ENCODE measurements around the gene CAMK1D.
A peak's percentile ranks its signal among the peaks of the same experiment; 100 is the strongest.

The CAMK1D gene

GRCh38 chr10:12636571-12636970 lies 287.2 kb downstream of the CAMK1D start:
- TF ChIP-seq MAX (IDR thresholded peaks at IDR 0.05; ENCODE audit: low read depth, low read length) (no peak), CTCF (IDR thresholded peaks at IDR 0.05; ENCODE audit: low read depth, low read length) (no peak), POLR2A (IDR thresholded peaks at IDR 0.05; ENCODE audit: extremely low read depth, insufficient read length) (no peak), MYC (IDR thresholded peaks at IDR 0.05; ENCODE audit: low read depth, low read length) (no peak)
- H3K4me3 ChIP-seq (ENCODE audit: low read depth, low read length) = no peak overlapping the region
- no peak for DNase-seq (ENCODE audit: low read depth)

DNA sequence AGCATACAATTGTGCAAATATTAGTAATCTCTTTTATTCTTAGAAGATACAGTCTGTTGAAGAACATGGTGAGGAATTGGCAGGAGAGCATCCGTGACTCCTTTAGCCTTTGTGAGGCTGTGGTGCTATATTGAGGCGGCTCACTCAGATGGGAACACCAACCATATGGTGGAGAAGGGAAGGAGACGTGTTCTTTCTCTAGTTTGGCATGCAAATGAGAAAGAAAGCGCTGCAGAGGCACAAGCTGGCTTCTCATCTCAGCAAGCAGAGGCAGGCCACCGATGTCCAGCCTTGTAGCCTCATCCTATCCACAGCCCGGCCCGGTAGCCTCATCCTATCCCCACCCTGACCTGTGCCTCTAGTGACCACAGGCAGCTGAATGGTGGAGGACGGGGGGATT lies 288.3 kb downstream of the CAMK1D start:
- DNase-seq (ENCODE audit: low read depth) = no peak
- TF ChIP-seq CTCF (IDR thresholded peaks at IDR 0.05; ENCODE audit: low read depth, low read length) (no peak), MAX (IDR thresholded peaks at IDR 0.05; ENCODE audit: low read depth, low read length) (no peak), MYC (IDR thresholded peaks at IDR 0.05; ENCODE audit: low read depth, low read length) (no peak), POLR2A (IDR thresholded peaks at IDR 0.05; ENCODE audit: extremely low read depth, insufficient read length) (no peak)
- H3K4me3 ChIP-seq (ENCODE audit: low read depth, low read length) = no peak overlapping the region

DNA sequence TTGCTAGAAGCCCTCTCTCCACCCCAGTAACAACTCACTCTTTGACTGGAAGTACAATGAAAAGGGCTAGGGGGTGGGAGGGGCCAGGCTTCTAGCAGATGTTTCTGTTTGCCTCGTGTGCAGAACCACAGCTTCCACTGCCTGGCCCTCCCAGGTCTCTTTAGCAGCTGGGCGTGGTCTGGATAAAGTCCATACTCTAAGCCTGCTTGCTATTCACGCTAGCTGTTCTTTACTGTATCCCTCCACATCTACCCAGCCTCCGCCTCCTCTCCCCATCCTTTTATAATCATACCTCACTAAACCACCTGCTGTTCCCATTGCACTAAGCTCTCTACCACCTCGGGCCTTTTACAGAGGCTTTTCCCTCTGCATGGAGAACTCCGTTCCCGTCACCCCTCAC lies 288.8 kb downstream of the CAMK1D start:
- TF ChIP-seq MAX (IDR thresholded peaks at IDR 0.05; ENCODE audit: low read depth, low read length) (no peak), POLR2A (IDR thresholded peaks at IDR 0.05; ENCODE audit: extremely low read depth, insufficient read length) (no peak), MYC (IDR thresholded peaks at IDR 0.05; ENCODE audit: low read depth, low read length) (no peak), CTCF (IDR thresholded peaks at IDR 0.05; ENCODE audit: low read depth, low read length) (no peak)
- H3K4me3 ChIP-seq (ENCODE audit: low read depth, low read length) = no peak overlapping the region
- DNase-seq (ENCODE audit: low read depth) = peak; percentile 0

DNA sequence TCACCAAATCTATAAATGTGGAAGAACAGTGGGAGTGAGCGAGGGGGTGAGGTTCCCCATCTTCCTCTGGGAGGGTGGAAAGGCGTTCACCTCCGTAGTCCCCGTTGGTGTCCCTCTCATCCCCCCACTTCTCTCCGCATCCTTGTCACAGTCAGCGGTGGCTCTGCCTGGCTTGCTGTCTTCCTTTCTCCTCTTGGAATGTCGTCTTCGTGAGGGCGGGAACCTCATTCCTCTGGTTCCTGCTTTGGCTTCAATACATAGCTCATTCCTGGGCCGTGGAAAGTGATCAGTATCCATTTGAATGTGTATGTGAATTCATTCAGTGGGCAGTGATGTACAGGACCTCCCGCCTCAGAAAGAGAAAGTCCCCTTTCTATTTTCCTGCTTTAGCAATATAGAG lies 289.4 kb downstream of the CAMK1D start:
- DNase-seq (ENCODE audit: low read depth) = no peak
- H3K4me3 ChIP-seq (ENCODE audit: low read depth, low read length) = no peak overlapping the region
- no peak for TF ChIP-seq MAX (IDR thresholded peaks at IDR 0.05; ENCODE audit: low read depth, low read length)
- no peak for TF ChIP-seq MYC (IDR thresholded peaks at IDR 0.05; ENCODE audit: low read depth, low read length)
- TF ChIP-seq CTCF (IDR thresholded peaks at IDR 0.05; ENCODE audit: low read depth, low read length) = no peak
- TF ChIP-seq POLR2A (IDR thresholded peaks at IDR 0.05; ENCODE audit: extremely low read depth, insufficient read length) = no peak

GRCh38 chr10:12639996-12640944 lies 290.9 kb downstream of the CAMK1D start:
- no peak overlapping the region for H3K4me3 ChIP-seq (ENCODE audit: low read depth, low read length)
- DNase-seq (ENCODE audit: low read depth) = no peak
- TF ChIP-seq MAX (IDR thresholded peaks at IDR 0.05; ENCODE audit: low read depth, low read length) = no peak
- no peak for TF ChIP-seq POLR2A (IDR thresholded peaks at IDR 0.05; ENCODE audit: extremely low read depth, insufficient read length)
- TF ChIP-seq CTCF (IDR thresholded peaks at IDR 0.05; ENCODE audit: low read depth, low read length) = no peak
- no peak for TF ChIP-seq MYC (IDR thresholded peaks at IDR 0.05; ENCODE audit: low read depth, low read length)

Data from NB4 (cell line).